ENCODE data around the gene KLK12. TPM values are rescaled to one million over a fixed set of nuclear protein-coding genes. Genes with fewer than 3 reads are reported as not detected.

Gene KLK12
- total RNA-seq, 2 experiments from 2014 or later = not detected

DNA sequence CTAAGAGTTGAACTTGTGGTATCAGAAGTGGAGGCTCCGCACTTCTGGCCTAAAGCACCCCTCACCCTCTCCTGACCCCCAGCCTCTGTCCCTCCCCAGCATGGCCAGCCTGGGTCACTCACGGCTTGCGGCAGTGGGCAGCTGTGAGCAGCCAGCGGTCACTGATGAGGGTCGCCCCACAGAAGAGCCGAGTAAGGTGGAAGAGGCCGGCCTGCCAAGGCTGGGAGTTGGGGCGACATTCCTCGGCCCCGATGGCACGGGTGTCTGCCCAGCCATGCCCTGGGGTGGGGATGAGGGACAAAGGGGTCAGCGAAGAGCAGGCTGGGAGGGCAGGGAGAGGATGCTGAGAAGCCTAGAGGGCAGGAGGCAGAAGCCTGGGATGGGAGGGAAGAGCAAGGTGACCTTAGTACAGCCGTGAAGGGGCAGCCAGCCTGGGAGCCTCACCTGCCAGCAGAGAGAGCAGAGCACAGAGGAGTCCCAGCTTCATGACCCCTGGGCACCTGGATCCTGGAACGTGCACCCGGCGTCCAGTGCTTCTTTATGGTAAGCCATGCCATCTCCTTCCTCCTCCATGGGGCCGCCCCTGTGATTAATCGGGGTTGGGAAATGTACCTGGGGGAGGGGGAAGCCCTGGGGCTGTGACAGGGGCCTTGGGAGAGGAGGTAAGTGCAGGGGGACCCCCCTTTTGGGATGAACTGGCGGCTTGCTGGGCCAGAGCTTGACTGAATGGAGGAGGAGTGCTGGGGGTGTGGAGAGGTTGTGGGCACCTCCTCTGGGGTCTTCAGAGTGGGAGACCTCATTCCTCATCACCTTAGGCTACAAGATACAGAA is 25.5 kb downstream of the KLK12 start:
- ChIA-PET CTCF (no interaction called here), POLR2A (no interaction called here)
- peaks cover 7% of the 10 kb centered on the region for H3K27me3 Mint-ChIP-seq (ENCODE audit: low read depth)
- no peak overlapping the region for H3K27ac Mint-ChIP-seq
- no peak for DNase-seq
- H3K4me1 Mint-ChIP-seq (ENCODE audit: low read depth) = peaks cover under 1% of the 10 kb centered on the region
- no peak for ATAC-seq
- H3K9me3 Mint-ChIP-seq (ENCODE audit: insufficient read depth) = no peaks in the 10 kb centered on the region
- H3K4me3 Mint-ChIP-seq = no peak overlapping the region
- no peaks in the 10 kb centered on the region for H3K36me3 Mint-ChIP-seq (ENCODE audit: low read depth)

DNA sequence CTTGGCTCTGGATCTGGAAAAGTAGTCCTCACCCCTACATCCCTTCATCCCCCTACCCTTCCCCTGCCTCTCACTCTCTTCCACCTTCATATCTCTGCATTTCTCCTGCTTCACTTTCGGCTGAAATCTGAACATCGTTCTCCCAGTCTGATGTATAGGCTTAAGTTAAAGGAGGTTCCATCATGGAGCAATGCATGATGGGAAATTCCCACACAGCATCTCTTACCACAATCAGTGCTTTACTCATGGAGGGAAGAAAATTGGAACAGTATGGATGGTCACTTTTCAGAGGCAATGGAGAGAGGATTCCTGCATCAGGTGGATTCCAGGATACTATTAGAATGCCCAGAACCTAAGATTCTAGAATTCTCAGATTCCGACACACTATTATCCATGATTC is 27.3 kb downstream of the KLK12 start:
- ATAC-seq (no peak), DNase-seq (no peak)
- Mint-ChIP-seq H3K27me3 (ENCODE audit: low read depth) (peaks cover 2% of the 10 kb centered on the region), H3K27ac (no peak overlapping the region), H3K4me1 (ENCODE audit: low read depth) (no peaks in the 10 kb centered on the region), H3K36me3 (ENCODE audit: low read depth) (no peaks in the 10 kb centered on the region), H3K9me3 (ENCODE audit: insufficient read depth) (no peaks in the 10 kb centered on the region), H3K4me3 (no peak overlapping the region)
- POLR2A ChIA-PET = no interaction called here
- CTCF ChIA-PET = no interaction called here

DNA sequence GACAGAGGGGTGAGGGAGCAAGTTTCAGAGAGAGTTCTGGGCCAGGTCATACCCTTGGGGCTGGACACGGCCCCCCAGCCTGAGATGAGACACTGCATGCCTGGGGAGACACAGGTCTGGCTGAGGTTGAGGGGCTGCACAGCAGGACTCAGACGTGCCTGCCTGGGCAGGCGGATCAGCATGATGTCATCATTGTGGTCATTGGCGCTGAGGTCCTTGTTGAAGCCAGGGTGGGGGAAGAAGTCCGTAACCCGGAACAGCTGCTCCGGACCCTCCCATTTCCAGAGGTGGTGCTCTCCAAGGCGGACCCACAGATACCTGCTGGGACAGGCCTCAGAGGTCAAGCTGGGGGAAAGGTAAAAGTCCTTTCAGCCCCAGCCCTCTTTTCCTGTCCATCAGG is 28.4 kb downstream of the KLK12 start:
- H3K27ac Mint-ChIP-seq = no peak overlapping the region
- ChIA-PET CTCF (no interaction called here), POLR2A (interaction anchor here (0.6 kb wide), 1 partner anchor 829 kb away, joined by 4 read pairs; no protein-coding TSS in a partner anchor)
- no peak overlapping the region for H3K4me3 Mint-ChIP-seq
- H3K27me3 Mint-ChIP-seq (ENCODE audit: low read depth) = peaks cover 6% of the 10 kb centered on the region
- no peak for ATAC-seq
- no peaks in the 10 kb centered on the region for H3K9me3 Mint-ChIP-seq (ENCODE audit: insufficient read depth)
- no peaks in the 10 kb centered on the region for H3K36me3 Mint-ChIP-seq (ENCODE audit: low read depth)
- H3K4me1 Mint-ChIP-seq (ENCODE audit: low read depth) = no peaks in the 10 kb centered on the region
- no peak for DNase-seq

DNA sequence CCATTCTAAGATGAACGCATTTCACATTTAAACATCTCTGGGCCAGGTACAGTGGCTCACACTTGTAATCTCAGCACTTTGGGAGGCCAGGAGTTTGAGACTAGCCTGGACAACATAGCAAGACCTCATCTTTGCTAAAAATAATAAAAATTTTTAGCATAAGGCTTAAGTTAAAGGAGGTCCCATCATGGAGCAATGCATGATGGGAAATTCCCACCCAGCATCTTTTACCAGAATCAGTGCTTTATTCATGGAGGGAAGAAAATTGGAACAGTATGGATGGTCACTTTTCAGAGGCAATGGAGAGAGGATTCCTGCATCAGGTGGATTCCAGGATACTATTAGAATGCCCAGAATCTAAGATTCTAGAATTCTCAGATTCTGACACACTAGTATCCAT is 29.6 kb downstream of the KLK12 start:
- DNase-seq = no peak
- Mint-ChIP-seq H3K27ac (no peak overlapping the region), H3K4me3 (no peak overlapping the region), H3K27me3 (ENCODE audit: low read depth) (peaks cover 6% of the 10 kb centered on the region), H3K36me3 (ENCODE audit: low read depth) (no peaks in the 10 kb centered on the region), H3K4me1 (ENCODE audit: low read depth) (no peaks in the 10 kb centered on the region), H3K9me3 (ENCODE audit: insufficient read depth) (no peaks in the 10 kb centered on the region)
- ATAC-seq = no peak
- POLR2A ChIA-PET = no interaction called here
- CTCF ChIA-PET = no interaction called here

DNA sequence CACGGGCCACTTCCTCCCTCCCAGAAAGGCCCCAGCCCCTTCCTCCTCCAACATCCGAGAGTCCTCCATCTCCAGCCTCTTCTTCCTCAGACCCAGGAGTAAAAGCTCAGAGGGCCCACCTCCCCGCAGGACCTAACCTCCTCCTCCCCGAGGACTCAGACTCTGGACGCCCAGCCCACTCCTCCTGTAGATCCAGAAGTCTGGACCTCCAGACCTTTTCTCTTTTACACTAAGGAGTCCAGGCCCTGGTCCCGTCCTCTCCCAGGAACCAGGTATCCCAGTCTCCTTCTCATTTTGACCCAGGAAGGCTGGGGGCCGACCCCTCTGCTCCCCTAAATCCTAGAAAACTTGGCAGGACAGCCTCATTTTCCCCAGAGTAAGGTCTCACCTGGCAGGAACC is 31.5 kb downstream of the KLK12 start:
- ATAC-seq (no peak), DNase-seq (no peak)
- H3K27me3 Mint-ChIP-seq (ENCODE audit: low read depth) = peaks cover 6% of the 10 kb centered on the region
- ChIA-PET POLR2A (no interaction called here), CTCF (no interaction called here)
- H3K9me3 Mint-ChIP-seq (ENCODE audit: insufficient read depth) = no peaks in the 10 kb centered on the region
- no peak overlapping the region for H3K4me3 Mint-ChIP-seq
- H3K36me3 Mint-ChIP-seq (ENCODE audit: low read depth) = no peaks in the 10 kb centered on the region
- H3K27ac Mint-ChIP-seq = no peak overlapping the region
- H3K4me1 Mint-ChIP-seq (ENCODE audit: low read depth) = no peaks in the 10 kb centered on the region

DNA sequence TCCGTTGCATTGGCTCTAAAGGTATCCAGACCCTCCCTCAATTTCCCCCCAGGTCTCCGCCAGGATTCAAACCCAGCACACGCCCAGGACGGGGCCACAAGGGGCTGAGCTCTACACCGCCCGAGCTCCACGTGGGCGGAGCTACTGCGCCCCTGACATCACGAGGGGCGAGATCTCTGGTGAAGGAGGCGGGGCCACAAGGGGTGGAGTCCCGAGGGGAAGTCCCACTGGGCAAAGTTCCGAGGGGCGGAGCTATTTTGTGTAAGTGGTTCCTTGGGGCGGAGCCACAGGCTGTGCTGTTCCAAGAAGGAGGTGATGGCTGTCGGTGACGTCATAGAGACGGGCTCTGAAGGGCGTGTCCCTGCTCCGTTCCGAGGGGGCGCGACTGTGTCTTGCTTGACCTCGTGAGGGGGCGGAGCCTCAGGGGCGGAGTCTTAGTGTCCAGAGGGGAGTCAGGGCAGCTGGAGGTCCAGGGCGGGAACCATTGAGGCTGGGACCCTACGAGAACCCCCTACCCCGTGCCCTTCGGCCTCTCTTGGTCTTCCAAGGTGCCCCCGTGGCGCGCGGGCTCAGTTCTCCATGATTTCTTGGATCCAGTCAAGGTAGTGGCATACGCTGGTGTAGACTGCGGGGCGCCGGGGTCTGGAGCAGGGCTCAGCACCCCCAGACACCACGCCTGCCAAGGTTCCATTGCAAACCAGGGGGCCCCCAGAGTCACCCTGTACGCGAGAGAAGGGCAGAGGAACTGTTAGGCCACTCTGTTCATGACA is 32.1 kb downstream of the KLK12 start:
- Mint-ChIP-seq H3K27ac (no peak overlapping the region), H3K36me3 (ENCODE audit: low read depth) (no peaks in the 10 kb centered on the region), H3K4me1 (ENCODE audit: low read depth) (no peaks in the 10 kb centered on the region), H3K4me3 (no peak overlapping the region), H3K9me3 (ENCODE audit: insufficient read depth) (no peaks in the 10 kb centered on the region), H3K27me3 (ENCODE audit: low read depth) (peaks cover 6% of the 10 kb centered on the region)
- peak; percentile 43 for DNase-seq
- peak; percentile 47 for ATAC-seq
- ChIA-PET CTCF (no interaction called here), POLR2A (interaction anchor here (0.7 kb wide), 1 partner anchor 40 kb away, joined by 3 read pairs; no protein-coding TSS in a partner anchor)

DNA sequence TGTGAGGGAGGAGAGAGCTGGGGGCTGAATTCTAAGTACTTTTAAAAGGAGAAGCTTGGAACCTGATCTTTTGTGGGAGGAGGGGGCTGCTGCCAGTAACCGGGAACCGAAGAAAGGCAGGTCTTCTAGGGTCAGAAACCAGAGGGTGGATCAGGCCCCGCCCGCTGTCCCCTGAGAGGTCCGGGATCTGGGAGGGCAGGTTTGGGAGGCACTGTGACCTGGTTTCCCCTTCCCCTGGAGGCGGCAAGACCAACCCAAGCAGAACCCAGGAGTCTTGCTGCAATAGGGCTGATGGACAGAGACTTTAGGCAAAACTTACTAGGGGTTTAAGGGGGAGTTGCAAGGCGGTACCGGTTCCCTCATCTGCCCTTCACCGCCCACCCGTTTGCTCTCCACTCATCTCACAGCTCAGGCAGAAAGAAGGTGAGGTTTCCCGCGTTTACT is 32.7 kb downstream of the KLK12 start:
- Mint-ChIP-seq H3K4me1 (ENCODE audit: low read depth) (no peaks in the 10 kb centered on the region), H3K27me3 (ENCODE audit: low read depth) (peaks cover 6% of the 10 kb centered on the region), H3K27ac (no peak overlapping the region), H3K4me3 (no peak overlapping the region), H3K9me3 (ENCODE audit: insufficient read depth) (no peaks in the 10 kb centered on the region), H3K36me3 (ENCODE audit: low read depth) (no peaks in the 10 kb centered on the region)
- ChIA-PET POLR2A (interaction anchor here (0.7 kb wide), 1 partner anchor 41 kb away, joined by 3 read pairs; no protein-coding TSS in a partner anchor), CTCF (no interaction called here)
- ATAC-seq (no peak), DNase-seq (no peak)

DNA sequence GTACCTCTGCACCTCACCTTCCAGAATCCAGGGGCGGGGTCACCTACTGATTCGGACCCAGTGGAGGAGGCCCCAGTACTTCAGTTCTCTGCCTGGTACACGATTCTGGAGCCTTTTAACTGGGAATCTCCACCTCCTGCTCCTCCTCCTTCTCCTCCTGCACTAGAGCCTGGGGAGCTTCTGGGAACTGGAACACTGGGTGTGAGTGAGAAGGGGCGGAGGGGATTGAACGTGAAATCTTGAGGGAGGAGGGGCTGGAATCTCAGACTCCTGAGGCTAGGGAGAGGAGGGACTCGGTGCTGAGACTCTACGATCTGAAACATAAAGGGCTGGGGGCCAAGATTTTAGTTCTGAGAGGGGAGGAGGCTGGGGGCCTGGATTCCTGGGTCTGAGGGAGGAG is 33.3 kb downstream of the KLK12 start, which contains the start of gene KLK8:
TSS of gene KLK8 (minus strand) at position 90 of the 400 bp plus-strand sequence. CDS start 437 bp downstream, outside the sequence.
- Mint-ChIP-seq H3K36me3 (ENCODE audit: low read depth) (no peaks in the 10 kb centered on the region), H3K27me3 (ENCODE audit: low read depth) (peaks cover 6% of the 10 kb centered on the region), H3K4me1 (ENCODE audit: low read depth) (no peaks in the 10 kb centered on the region), H3K27ac (no peak within 1 kb of the TSS), H3K4me3 (no peak within 1 kb of the TSS), H3K9me3 (ENCODE audit: insufficient read depth) (no peaks in the 10 kb centered on the region)
- ATAC-seq (no peak), DNase-seq (no peak)
- POLR2A ChIA-PET = interaction anchor here (0.7 kb wide), 1 partner anchor 42 kb away, joined by 3 read pairs; no protein-coding TSS in a partner anchor
- CTCF ChIA-PET = no interaction called here

DNA sequence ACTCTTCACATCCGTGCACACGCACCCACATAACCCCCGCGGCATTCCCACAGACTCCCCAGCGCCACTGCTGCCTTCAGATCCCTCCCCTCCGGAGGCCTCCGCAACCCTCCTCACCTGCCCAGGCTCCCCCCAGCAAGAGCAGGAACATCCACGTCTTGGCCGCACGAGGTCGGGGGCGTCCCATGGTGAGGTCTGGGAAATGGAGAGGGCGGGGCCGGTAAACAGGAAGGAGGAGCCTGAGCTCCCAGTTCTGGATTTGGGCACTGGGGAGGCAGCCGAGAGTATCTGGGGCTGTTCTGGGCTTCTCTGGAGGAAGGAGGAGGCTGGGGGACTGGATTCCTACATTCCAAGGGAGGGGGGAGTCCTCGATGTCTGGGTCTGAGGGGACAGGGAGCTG is 33.8 kb downstream of the KLK12 start:
- Mint-ChIP-seq H3K4me3 (no peak overlapping the region), H3K27ac (no peak overlapping the region), H3K4me1 (ENCODE audit: low read depth) (no peaks in the 10 kb centered on the region), H3K9me3 (ENCODE audit: insufficient read depth) (no peaks in the 10 kb centered on the region), H3K27me3 (ENCODE audit: low read depth) (peaks cover 6% of the 10 kb centered on the region), H3K36me3 (ENCODE audit: low read depth) (no peaks in the 10 kb centered on the region)
- CTCF ChIA-PET = no interaction called here
- DNase-seq = no peak
- POLR2A ChIA-PET = no interaction called here
- ATAC-seq = no peak

DNA sequence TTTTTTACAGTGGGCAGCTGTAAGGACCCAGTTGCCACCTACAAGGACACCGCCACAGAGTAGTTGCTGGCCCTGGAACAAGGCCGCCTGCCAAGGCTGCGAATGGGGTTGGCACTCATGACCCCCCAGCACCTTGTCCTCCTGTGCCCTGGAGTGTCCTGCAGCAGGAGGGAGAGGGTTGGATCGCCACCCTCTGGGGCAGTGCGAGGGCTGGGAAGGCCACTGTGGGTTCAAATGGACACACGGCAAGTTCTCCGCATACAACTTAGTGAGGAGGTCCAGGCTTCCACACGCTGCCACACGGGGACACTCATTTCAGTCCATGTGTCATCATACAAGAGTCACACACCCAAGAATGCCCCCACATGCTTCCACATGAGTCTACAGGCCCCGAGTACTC is 34.4 kb downstream of the KLK12 start:
- ATAC-seq (no peak), DNase-seq (no peak)
- H3K4me1 Mint-ChIP-seq (ENCODE audit: low read depth) = no peaks in the 10 kb centered on the region
- H3K36me3 Mint-ChIP-seq (ENCODE audit: low read depth) = no peaks in the 10 kb centered on the region
- POLR2A ChIA-PET = no interaction called here
- H3K4me3 Mint-ChIP-seq = no peak overlapping the region
- no peak overlapping the region for H3K27ac Mint-ChIP-seq
- no peaks in the 10 kb centered on the region for H3K9me3 Mint-ChIP-seq (ENCODE audit: insufficient read depth)
- peaks cover 6% of the 10 kb centered on the region for H3K27me3 Mint-ChIP-seq (ENCODE audit: low read depth)
- CTCF ChIA-PET = no interaction called here

DNA sequence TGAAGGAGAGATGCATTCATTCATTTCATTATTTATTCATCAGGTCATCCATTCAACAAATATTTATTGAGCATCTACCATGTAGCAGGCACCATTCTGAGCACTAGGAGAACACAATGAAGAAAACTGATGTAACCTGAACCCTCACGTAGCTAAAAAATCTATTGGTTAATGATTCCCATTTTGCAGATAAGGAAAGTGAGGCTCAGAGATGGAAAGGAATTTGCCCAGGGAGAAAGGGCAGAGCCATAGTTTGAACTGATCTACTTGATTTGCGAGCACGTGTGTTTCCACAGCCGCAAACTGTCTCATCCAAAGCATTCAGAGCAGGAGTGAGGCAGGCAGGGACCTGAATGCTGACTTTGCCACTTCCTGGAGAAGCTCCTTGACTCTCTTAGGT is 36.1 kb downstream of the KLK12 start:
- Mint-ChIP-seq H3K4me1 (ENCODE audit: low read depth) (no peaks in the 10 kb centered on the region), H3K4me3 (no peak overlapping the region), H3K27me3 (ENCODE audit: low read depth) (peaks cover 4% of the 10 kb centered on the region), H3K27ac (no peak overlapping the region), H3K36me3 (ENCODE audit: low read depth) (no peaks in the 10 kb centered on the region), H3K9me3 (ENCODE audit: insufficient read depth) (no peaks in the 10 kb centered on the region)
- ATAC-seq (no peak), DNase-seq (no peak)
- POLR2A ChIA-PET = no interaction called here
- CTCF ChIA-PET = no interaction called here

DNA sequence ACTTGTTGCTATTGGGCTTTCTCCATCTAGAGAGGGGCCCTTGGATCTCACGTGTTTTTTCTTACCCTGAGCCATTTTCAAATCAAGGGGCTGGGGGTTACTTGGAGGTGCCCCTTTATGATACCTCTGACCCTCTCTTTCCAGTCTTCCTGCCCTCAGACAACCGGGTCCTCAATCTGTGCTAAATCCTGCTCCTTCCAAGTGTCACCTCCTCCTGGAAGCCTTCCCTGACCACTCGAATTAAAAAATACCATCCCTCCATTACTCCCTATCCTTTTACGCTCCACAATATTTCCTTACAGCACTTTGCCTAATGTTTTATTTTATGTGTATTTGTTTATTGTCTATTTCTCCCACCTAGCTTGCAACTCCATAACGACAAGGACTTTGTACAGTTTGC is 36.7 kb downstream of the KLK12 start:
- H3K4me3 Mint-ChIP-seq = no peak overlapping the region
- H3K9me3 Mint-ChIP-seq (ENCODE audit: insufficient read depth) = no peaks in the 10 kb centered on the region
- DNase-seq (no peak), ATAC-seq (no peak)
- no peaks in the 10 kb centered on the region for H3K4me1 Mint-ChIP-seq (ENCODE audit: low read depth)
- H3K27ac Mint-ChIP-seq = no peak overlapping the region
- H3K36me3 Mint-ChIP-seq (ENCODE audit: low read depth) = no peaks in the 10 kb centered on the region
- H3K27me3 Mint-ChIP-seq (ENCODE audit: low read depth) = peaks cover 4% of the 10 kb centered on the region
- CTCF ChIA-PET = no interaction called here
- POLR2A ChIA-PET = no interaction called here

Measured in activated CD8-positive, alpha-beta T cell treated with anti-CD3 and anti-CD28 coated beads, Interleukin-2, amount 10 ng/mL, durations not matched to agents 7 days and 5 days (primary cell).